GM12891 (cell line): ENCODE measurements around the gene TNFSF11.
"Not testable (repeated sequence)": the region's sequence is repeated elsewhere in the genome, so short reads cannot be mapped to it uniquely, and the experiment has no call there.

ENCODE experiments used
- DNase-seq: peaks from one replicate; pipeline ENCODE4 v3.0.0; 2011; ENCODE audit warnings: low spot score; ENCODE audit not compliant: insufficient read length
- FAIRE-seq: peaks from 2 replicates; lab custom pipeline; 2011; peaks lifted over from hg19 to GRCh38; lab: Jason Lieb, UNC
- PAX5 ChIP-seq: IDR thresholded peaks from 2 replicates; pipeline ENCODE4 v1.6.1; 2011; ENCODE audit warnings: low read length, moderate library complexity, mild to moderate bottlenecking; ENCODE audit not compliant: insufficient read depth, severe bottlenecking
- POLR2A ChIP-seq: IDR thresholded peaks from 2 replicates; pipeline ENCODE4 v1.6.1; 2011; ENCODE audit warnings: low read depth, low read length, control low read depth
- POLR2AphosphoS5 ChIP-seq: IDR thresholded peaks from 2 replicates; pipeline ENCODE4 v1.6.1; 2011; ENCODE audit warnings: low read depth, low read length, control low read depth
- POU2F2 ChIP-seq: IDR thresholded peaks from 2 replicates; pipeline ENCODE4 v1.6.1; 2011; ENCODE audit warnings: low read depth, mild to moderate bottlenecking, control low read depth, low read length, moderate library complexity
- SPI1 ChIP-seq: IDR thresholded peaks from 2 replicates; pipeline ENCODE4 v1.6.1; 2011; ENCODE audit warnings: low read depth, low read length, control low read depth
- TAF1 ChIP-seq: IDR thresholded peaks from 2 replicates; pipeline ENCODE4 v1.6.1; 2011; ENCODE audit warnings: low read depth, low read length, control low read depth

TNFSF11 gene

DNA sequence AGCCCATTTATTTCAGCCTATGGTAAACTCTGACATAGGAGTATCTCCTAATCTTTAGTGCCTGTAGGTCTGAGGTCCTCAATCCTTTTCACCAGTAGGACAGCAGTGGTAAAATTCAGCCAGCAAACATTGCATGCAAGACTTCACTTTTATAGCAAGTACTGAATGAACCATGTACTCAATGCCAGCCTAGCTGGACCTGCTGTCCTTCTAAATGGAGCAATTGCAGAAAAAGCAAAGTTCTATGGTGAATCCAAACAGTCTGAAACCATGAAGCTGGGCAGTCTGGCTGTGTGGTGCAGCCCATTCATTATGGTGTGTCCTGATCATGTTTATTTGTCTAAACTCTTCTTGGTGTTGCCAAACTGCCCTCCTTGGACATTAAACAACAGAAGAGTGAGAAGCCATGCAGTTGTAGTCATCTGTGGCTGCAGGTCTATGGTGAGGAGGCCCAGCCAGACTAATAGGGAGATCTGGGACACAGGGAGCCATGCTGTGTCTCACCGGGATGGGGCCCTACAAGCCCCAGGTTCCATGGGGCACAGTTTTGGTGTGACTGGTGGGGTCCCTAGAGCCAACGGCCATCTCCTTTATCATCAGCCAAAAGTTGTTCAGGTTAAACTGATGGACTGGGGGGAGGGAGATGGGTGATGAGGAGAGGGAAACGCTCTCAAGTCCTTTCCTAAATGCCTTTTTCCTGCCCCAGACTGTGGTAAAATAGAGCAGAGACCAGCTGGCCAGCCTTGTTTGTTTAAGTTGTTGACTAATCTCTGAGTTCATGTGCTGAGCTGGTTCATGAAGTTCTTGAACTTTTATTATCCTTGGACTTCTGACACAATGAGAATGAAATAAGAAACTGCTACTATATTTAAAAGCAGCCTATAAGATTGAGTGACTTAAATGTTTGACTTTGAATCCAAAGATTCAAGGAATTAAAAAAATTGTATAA, 20.6 kb upstream of the TNFSF11 start:
- no peak for TF ChIP-seq POLR2AphosphoS5
- no peak for TF ChIP-seq PAX5
- no peak for TF ChIP-seq TAF1
- TF ChIP-seq POLR2A: no peak
- no peak for TF ChIP-seq SPI1
- TF ChIP-seq POU2F2: no peak
- FAIRE-seq (no peak), DNase-seq (no peak)

DNA sequence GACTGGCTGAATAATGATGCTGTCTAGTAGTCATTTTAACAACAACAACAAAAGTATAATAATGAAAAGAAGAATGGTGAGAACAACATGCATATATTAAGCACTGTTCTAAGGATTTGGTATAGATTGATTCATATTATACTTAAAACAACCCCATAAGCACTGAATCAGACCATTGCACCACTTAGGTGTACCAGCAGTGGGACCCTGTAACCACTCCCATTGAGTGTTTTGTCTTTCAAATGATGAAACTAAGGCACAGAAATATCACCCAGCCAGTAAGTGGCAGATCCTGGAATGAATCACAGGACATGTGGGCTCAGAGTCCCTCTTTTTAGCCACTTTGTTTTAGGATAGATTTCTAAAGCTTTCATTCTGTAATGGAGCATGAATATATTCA, 14.9 kb upstream of the TNFSF11 start:
- FAIRE-seq: no peak
- TF ChIP-seq POLR2AphosphoS5 (no peak), PAX5 (no peak), POLR2A (no peak), SPI1 (no peak), POU2F2 (no peak)
- DNase-seq: no peak

- not testable (repeated sequence) for FAIRE-seq, DNase-seq
Measured at GRCh38 chr13:42559573-42560218, 14.3 kb upstream of the TNFSF11 start.

GRCh38 chr13:42560320-42560719, 13.6 kb upstream of the TNFSF11 start:
- FAIRE-seq: not testable (repeated sequence)

GRCh38 chr13:42561752-42562467, 12.0 kb upstream of the TNFSF11 start:
- TF ChIP-seq POLR2A: no peak
- TF ChIP-seq SPI1: peak; percentile 46
- DNase-seq (no peak), FAIRE-seq (peak; percentile 88)

More at GRCh38 chr13:42560320-42560719, 13.6 kb upstream of the TNFSF11 start:
- not testable (repeated sequence) for DNase-seq

DNA sequence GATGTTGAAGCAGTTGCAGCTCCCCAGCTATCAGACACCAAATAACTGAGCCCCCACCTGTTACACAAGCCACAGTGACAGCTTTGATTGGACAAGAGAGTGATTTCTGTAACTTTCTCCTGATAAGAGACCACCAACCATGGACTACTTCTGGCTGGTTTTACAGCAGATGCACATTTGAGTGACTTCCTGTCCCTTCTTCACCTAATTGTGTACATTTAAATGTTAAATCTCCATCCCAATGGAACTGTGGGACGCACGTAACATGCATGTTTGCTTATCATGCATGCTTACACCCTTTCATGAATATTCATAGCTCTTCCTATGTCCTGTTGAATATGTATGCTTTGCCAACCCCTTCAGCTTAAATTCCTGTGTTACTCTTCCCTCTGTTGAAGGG, 6.0 kb upstream of the TNFSF11 start:
- TF ChIP-seq PAX5 (no peak), TAF1 (no peak), POU2F2 (peak; percentile 60; the same call in 1 of the 2 replicates), POLR2AphosphoS5 (no peak), POLR2A (no peak), SPI1 (no peak)
- DNase-seq (no peak), FAIRE-seq (peak; percentile 47)

DNA sequence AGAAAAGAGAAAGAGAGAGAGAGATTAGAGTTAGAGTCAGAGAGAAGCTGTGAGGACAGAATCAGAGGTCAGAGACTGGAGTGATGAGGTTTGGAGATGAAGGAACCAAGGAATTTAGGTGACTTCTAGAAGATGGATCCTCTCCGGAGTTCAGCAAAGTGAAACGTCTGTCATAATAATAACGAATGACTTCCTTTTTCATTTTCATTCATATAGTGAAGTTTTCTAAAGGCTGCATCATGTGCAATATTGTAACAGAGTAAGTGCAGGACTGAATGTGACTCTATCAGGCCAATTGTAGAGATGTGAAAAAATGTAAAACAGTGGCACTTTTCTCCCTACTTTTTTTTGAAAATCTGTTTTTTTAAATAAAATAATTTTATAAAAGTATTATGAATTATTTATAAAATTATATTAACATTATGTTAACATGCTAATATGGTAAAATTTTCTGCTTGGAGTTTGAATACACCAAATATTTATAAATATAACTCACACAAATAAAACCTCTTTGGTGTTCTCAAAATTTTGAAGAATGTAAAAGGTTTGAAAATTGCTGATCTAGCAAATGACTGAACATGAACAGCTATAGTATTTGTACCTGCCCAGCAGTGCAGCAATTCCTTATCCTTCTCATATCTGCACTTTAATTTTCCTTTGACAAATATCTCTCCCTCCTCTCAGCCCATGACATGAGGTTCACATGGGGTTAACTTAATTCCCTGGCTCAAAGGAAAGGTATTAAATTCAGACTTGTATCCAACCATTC, 4.2 kb upstream of the TNFSF11 start:
- FAIRE-seq: peak; percentile 89
- TF ChIP-seq TAF1: no peak
- no peak for TF ChIP-seq POLR2A
- no peak for TF ChIP-seq PAX5
- no peak for TF ChIP-seq POLR2AphosphoS5
- peak; percentile 58 for TF ChIP-seq SPI1
- no peak for TF ChIP-seq POU2F2
- DNase-seq: no peak

- no peak for TF ChIP-seq PAX5
- TF ChIP-seq TAF1: no peak
- no peak for TF ChIP-seq SPI1
- no peak for TF ChIP-seq POLR2A
- TF ChIP-seq POU2F2: no peak
- TF ChIP-seq POLR2AphosphoS5: no peak
- no peak for FAIRE-seq
- DNase-seq: no peak
Measured at GRCh38 chr13:42571895-42572294, 2.1 kb upstream of the TNFSF11 start.

DNA sequence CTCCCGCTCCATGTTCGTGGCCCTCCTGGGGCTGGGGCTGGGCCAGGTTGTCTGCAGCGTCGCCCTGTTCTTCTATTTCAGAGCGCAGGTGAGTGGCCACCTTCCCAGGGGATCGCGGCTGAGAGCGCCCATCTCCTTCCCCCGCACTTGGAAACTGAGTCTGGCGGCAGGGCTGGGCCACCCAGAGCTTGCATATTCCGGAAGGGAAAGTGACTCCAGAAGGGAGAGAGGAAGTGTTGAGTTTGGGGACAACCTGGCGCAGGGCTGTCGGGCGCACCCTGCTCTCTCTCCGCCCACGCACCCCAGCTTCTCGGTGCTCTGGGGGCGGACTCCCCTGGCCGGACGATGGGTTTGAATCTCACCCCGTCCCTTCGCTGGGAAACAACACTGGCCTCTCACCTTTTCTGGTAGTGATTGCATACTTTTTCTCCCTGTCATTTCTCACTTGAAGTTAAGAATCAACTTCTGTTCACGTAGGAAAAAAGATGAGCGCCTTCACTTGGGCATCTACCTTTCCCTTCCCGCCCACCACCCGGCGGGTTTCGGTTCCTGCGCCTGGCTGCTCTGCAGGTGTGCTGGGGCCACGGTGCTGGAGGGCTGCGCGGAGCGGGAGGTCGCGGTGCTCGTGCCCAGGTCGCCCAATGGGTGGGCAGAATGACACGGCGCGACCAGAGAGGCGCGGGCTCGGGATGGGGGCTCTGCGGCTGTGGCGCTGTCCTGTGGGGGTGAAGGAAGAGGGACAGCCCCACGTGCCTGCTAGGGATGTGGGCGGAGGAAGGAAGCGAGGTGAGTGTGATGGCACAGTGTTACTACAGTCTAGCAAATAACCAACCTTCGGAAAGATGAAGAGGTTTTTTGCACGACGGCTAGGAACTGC, 721 bp downstream of the TNFSF11 start:
- peak; percentile 99 for FAIRE-seq
- TF ChIP-seq POU2F2: peak; percentile 4; the same call in 1 of the 2 replicates
- no peak for TF ChIP-seq PAX5
- TF ChIP-seq TAF1: no peak
- no peak for TF ChIP-seq POLR2AphosphoS5
- peak; percentile 81 for TF ChIP-seq SPI1
- 0 out of 2 replicates have a peak, but pooled peaks have one; percentile 20 for TF ChIP-seq POLR2A
- DNase-seq: peak; percentile 63
